B cell (primary cell): ENCODE measurements around the gene PDZRN3. TPM values are rescaled to one million over a fixed set of nuclear protein-coding genes. Genes with fewer than 3 reads are reported as not detected.

Experiments
- ATAC-seq: fragments of 200-7000 bp; cut with Tn5 transposase; one replicate; pipeline ENCODE4 v1.10.0; 2021; ENCODE audit warnings: low read depth, mild to moderate bottlenecking, moderate number of reproducible peaks, moderate library complexity
- CTCF ChIA-PET: fragments of 350-600 bp; sonication (Branson Sonifier 250); formaldehyde crosslinking; loops from one replicate; lab custom pipeline; 2021; ENCODE audit warnings: antibody characterized with exemption, inconsistent platforms; lab: Charles Lee
- POLR2A ChIA-PET: fragments of 350-600 bp; sonication (Branson Sonifier 250); formaldehyde crosslinking; loops from one replicate; lab custom pipeline; 2021; ENCODE audit warnings: antibody characterized with exemption; lab: Charles Lee
- DNase-seq: peaks from one replicate; pipeline ENCODE4 v3.0.0; 2013
- H2AFZ ChIP-seq: 2 replicates; pipeline ENCODE4 v1.6.1; 2012; ENCODE audit warnings: mild to moderate bottlenecking, low read depth, low read length; ENCODE audit not compliant: insufficient read depth, poor library complexity, severe bottlenecking
- H3K27ac ChIP-seq, 2 donors: 1 replicate in 1 of 2; 2 replicates in 1 of 2; pipeline ENCODE4 v1.5.1; 2012 to 2013; ENCODE audit warnings: low read length in 2 of 2, mild to moderate bottlenecking in 2 of 2, moderate library complexity in 1 of 2
- H3K27me3 ChIP-seq, 4 experiments: fragments of 200-600 bp in 1 of 4; sonication (generic) in 1 of 4; replicated peaks in 1 of 4; 1 replicate in 2 of 4; 2 replicates in 2 of 4; pipeline versions ENCODE4 v1.6.1 to v1.7.0; 2013 to 2016; ENCODE audit warnings: low read length in 3 of 4, mild to moderate bottlenecking in 2 of 4, mixed read lengths in 1 of 4, moderate library complexity in 1 of 4; ENCODE audit not compliant: insufficient read depth in 4 of 4, control insufficient read depth in 3 of 4; ENCODE audit errors: control extremely low read depth in 1 of 4
- H3K36me3 ChIP-seq, 2 experiments: replicated peaks in 1 of 2; 1 replicate in 1 of 2; 2 replicates in 1 of 2; pipeline versions ENCODE4 v1.6.1 to v1.7.1; 2013; ENCODE audit warnings: low read length in 1 of 2; ENCODE audit not compliant: insufficient read depth in 2 of 2, control insufficient read depth in 1 of 2; ENCODE audit errors: control extremely low read depth in 1 of 2, extremely low read depth in 1 of 2
- H3K4me1 ChIP-seq, 2 donors: fragments of 200-600 bp in 1 of 2; sonication (generic) in 1 of 2; 1 replicate in 1 of 2; 2 replicates in 1 of 2; pipeline versions ENCODE4 v1.5.1 to v1.6.1; 2013 to 2017; ENCODE audit warnings: low read length in 2 of 2; ENCODE audit not compliant: control insufficient read depth in 2 of 2, insufficient read depth in 2 of 2
- H3K4me2 ChIP-seq: replicated peaks from 2 replicates; pipeline ENCODE3; 2012; ENCODE audit warnings: mild to moderate bottlenecking, low read depth, low read length; ENCODE audit not compliant: poor library complexity, severe bottlenecking
- H3K4me3 ChIP-seq, 5 experiments: fragments of 200-600 bp in 1 of 5; sonication (generic) in 1 of 5; 1 replicate in 3 of 5; 2 replicates in 2 of 5; pipeline versions ENCODE4 v1.5.1 to v1.7.0; 2011 to 2016; ENCODE audit warnings: low read length in 4 of 5, mild to moderate bottlenecking in 4 of 5, low read depth in 2 of 5, control low read depth in 1 of 5, moderate library complexity in 1 of 5; ENCODE audit not compliant: insufficient read depth in 1 of 5; ENCODE audit errors: control extremely low read depth in 1 of 5, extremely low read depth in 1 of 5
- H3K79me2 ChIP-seq: fragments of 200-600 bp; sonication (generic); one replicate; pipeline ENCODE4 v1.6.0; 2016; ENCODE audit warnings: low read length; ENCODE audit not compliant: control insufficient read depth, insufficient read depth
- H3K9ac ChIP-seq: fragments of 200-600 bp; sonication (generic); 2 replicates; pipeline ENCODE4 v1.6.1; 2017; ENCODE audit warnings: mild to moderate bottlenecking, low read length, moderate library complexity
- H3K9me3 ChIP-seq, 3 donors: one replicate each; pipeline versions ENCODE4 v1.6.1 to v1.7.1; 2013; ENCODE audit warnings: low read length in 2 of 3; ENCODE audit not compliant: control insufficient read depth in 2 of 3, insufficient read depth in 1 of 3; ENCODE audit errors: control extremely low read depth in 1 of 3
- H4K20me1 ChIP-seq: 2 replicates; pipeline ENCODE4 v1.6.0; 2012; ENCODE audit warnings: mild to moderate bottlenecking, low read length; ENCODE audit not compliant: insufficient read depth, control insufficient read depth, poor library complexity, severe bottlenecking
- H3K27ac Mint-ChIP-seq: one replicate; pipeline ENCODE4 v1.8.0; 2021; ENCODE audit warnings: mixed read lengths
- H3K27me3 Mint-ChIP-seq: one replicate; pipeline ENCODE4 v1.8.0; 2021; ENCODE audit warnings: mixed read lengths
- H3K4me1 Mint-ChIP-seq: one replicate; pipeline ENCODE4 v1.8.0; 2021; ENCODE audit warnings: mixed read lengths
- H3K4me3 Mint-ChIP-seq: one replicate; pipeline ENCODE4 v1.8.0; 2021; ENCODE audit warnings: mixed read lengths
- H3K9me3 Mint-ChIP-seq: one replicate; pipeline ENCODE4 v1.8.0; 2022; ENCODE audit warnings: mixed read lengths; ENCODE audit not compliant: insufficient read depth
- CTCF ChIP-seq: fragments of 200-600 bp; IDR thresholded peaks from one replicate; pipeline ENCODE4 v1.8.0; 2022; ENCODE audit warnings: antibody characterized with exemption, mild to moderate bottlenecking
- EZH2 ChIP-seq: IDR thresholded peaks from 2 replicates; pipeline ENCODE4 v1.6.1; 2012; ENCODE audit warnings: borderline replicate concordance, low read depth, mild to moderate bottlenecking, moderate library complexity, low read length; ENCODE audit not compliant: insufficient read depth, poor library complexity, severe bottlenecking
- WGBS: methylation state at CpG from one replicate; pipeline ENCODE4 v1.1.5; 2013; ENCODE audit warnings: missing lambda C conversion rate; ENCODE audit not compliant: insufficient coverage; 5-methylcytosine and 5-hydroxymethylcytosine counted together
- intact Hi-C: fragments of 100-400 bp; cut with micrococcal nuclease; formaldehyde crosslinking; loops from one replicate; pipeline ENCODE4 v1.10.0; 2022
- polyA plus RNA-seq: library from polyadenylated mRNA; depleted of rRNA; stranded (reverse); fragments of >200 nt; gene quantifications from 2 replicates; pipeline ENCODE4 v1.2.3, GENCODE V29; 2012
- total RNA-seq, 2 donors: library from RNA; stranded (reverse); fragments of 120-200 nt in 1 of 2; gene quantifications; 1 replicate in 1 of 2; 2 replicates in 1 of 2; pipeline versions ENCODE4 v1.2.3 to v1.2.4, GENCODE V29; 2013 to 2022

Gene PDZRN3
- total and polyA plus RNA-seq, 2 donors (not counting 1 experiment from before 2014, with no cell fraction given): not detected

- 63% methylated on average over 2 of the region's 2 CpGs for WGBS
- Histone ChIP-seq H3K27ac (no peak overlapping the region), H3K9ac (no peak overlapping the region), H3K36me3 (no peaks in the 10 kb centered on the region), H3K9me3 (peaks cover 0 to 6% (median 0%) of the 10 kb centered on the region in 3 donors), H3K4me1 (no peaks in the 10 kb centered on the region), H3K4me2 (no peak overlapping the region), H3K27me3 (no peaks in the 10 kb centered on the region), H3K4me3 (no peak overlapping the region), H2AFZ (no peak overlapping the region), H3K79me2 (no peaks in the 10 kb centered on the region), H4K20me1 (no peaks in the 10 kb centered on the region)
- Mint-ChIP-seq H3K9me3 (no peaks in the 10 kb centered on the region), H3K4me1 (no peaks in the 10 kb centered on the region), H3K27me3 (no peaks in the 10 kb centered on the region), H3K27ac (no peak overlapping the region), H3K4me3 (no peak overlapping the region)
- intact Hi-C loops: no loop called here
- TF ChIP-seq EZH2 (no peak), CTCF (no peak)
- DNase-seq (no peak), ATAC-seq (no peak)
- CTCF ChIA-PET: no interaction called here
- POLR2A ChIA-PET: no interaction called here
Observed at GRCh38 chr3:73523661-73524060, 101.1 kb downstream of the PDZRN3 start.

GRCh38 chr3:73521734-73522336, 102.9 kb downstream of the PDZRN3 start:
- Mint-ChIP-seq H3K4me1 (no peaks in the 10 kb centered on the region), H3K27ac (no peak overlapping the region), H3K4me3 (no peak overlapping the region), H3K9me3 (no peaks in the 10 kb centered on the region), H3K27me3 (peaks cover 2% of the 10 kb centered on the region)
- Histone ChIP-seq H2AFZ (no peak overlapping the region), H4K20me1 (no peaks in the 10 kb centered on the region), H3K27me3 (no peaks in the 10 kb centered on the region), H3K27ac (no peak overlapping the region), H3K4me1 (no peaks in the 10 kb centered on the region), H3K9ac (no peak overlapping the region), H3K4me2 (no peak overlapping the region), H3K79me2 (no peaks in the 10 kb centered on the region), H3K36me3 (no peaks in the 10 kb centered on the region), H3K9me3 (peaks cover 0 to 6% (median 0%) of the 10 kb centered on the region in 3 donors), H3K4me3 (no peak overlapping the region)
- ChIA-PET POLR2A (no interaction called here), CTCF (no interaction called here)
- DNase-seq: no peak
- ATAC-seq: no peak
- no peak for TF ChIP-seq EZH2
- no peak for TF ChIP-seq CTCF
- intact Hi-C loops: no loop called here
- 95% methylated on average over 5 of the region's 7 CpGs for WGBS
